Measurements from ENCODE around the gene ANKRD18A. TPM values are rescaled to one million over a fixed set of nuclear protein-coding genes. Genes with fewer than 3 reads are reported as not detected.

The ANKRD18A gene
- total and polyA plus RNA-seq, 2 of the 4 experiments (the other 2 are of a cell fraction) = not detected

- Histone ChIP-seq H4K5ac (ENCODE audit: low read depth, low read length) (no peak overlapping the region), H3K27me3 (ENCODE audit: control insufficient read depth, insufficient read depth, low read length) (no peaks in the 10 kb centered on the region; the same call in 1 of the 2 replicates)
- intact Hi-C loops (cut with micrococcal nuclease) = no loop called here
Observed at GRCh38 chr9:38529317-38529716, 91.1 kb downstream of the ANKRD18A start.

More at GRCh38 chr9:38529317-38529716, 91.1 kb downstream of the ANKRD18A start:
- H3K9ac ChIP-seq (ENCODE audit: low read depth, low read length) = no peak overlapping the region
- H2BK20ac ChIP-seq (ENCODE audit: low read depth, low read length) = no peak overlapping the region
- no peak overlapping the region for H2AK5ac ChIP-seq (ENCODE audit: low read depth, low read length)
- TF ChIP-seq BHLHE40 (IDR thresholded peaks at IDR 0.05; ENCODE audit: low read depth, low read length) (no peak), POLR2A (IDR thresholded peaks at IDR 0.05; ENCODE audit: low read depth, low read length) (no peak), NFE2L2 (IDR thresholded peaks at IDR 0.05; ENCODE audit: low read depth, low read length) (no peak), MAFK (IDR thresholded peaks at IDR 0.05; ENCODE audit: low read depth, low read length) (no peak), MAZ (IDR thresholded peaks at IDR 0.05; ENCODE audit: borderline replicate concordance, low read depth, low read length) (no peak), CHD1 (IDR thresholded peaks at IDR 0.05; ENCODE audit: low read depth, low read length) (no peak), MXI1 (IDR thresholded peaks at IDR 0.05; ENCODE audit: borderline replicate concordance, low read depth, low read length) (no peak), RFX5 (IDR thresholded peaks at IDR 0.05; ENCODE audit: low read depth, low read length) (no peak), RCOR1 (IDR thresholded peaks at IDR 0.05; ENCODE audit: insufficient replicate concordance, low read length) (no peak), FOS (IDR thresholded peaks at IDR 0.05; ENCODE audit: low read depth, low read length) (no peak), ELK1 (IDR thresholded peaks at IDR 0.05; ENCODE audit: borderline replicate concordance, low read depth, low read length) (no peak), CTCF (conservative IDR thresholded peaks at IDR 0.05; ENCODE audit: low read depth, low read length) (no peak)
- no peak overlapping the region for H2BK15ac ChIP-seq (ENCODE audit: low read depth, low read length)
- H3K9me3 ChIP-seq (ENCODE audit: control insufficient read depth, insufficient read depth, low read length) = no peaks in the 10 kb centered on the region
- no peaks in the 10 kb centered on the region for H4K20me1 ChIP-seq (ENCODE audit: insufficient read depth, low read length)
- H4K8ac ChIP-seq (ENCODE audit: low read depth in 2 of 2, low read length in 2 of 2) = no peak overlapping the region
- DNase-seq = no peak
- H3K79me1 ChIP-seq (ENCODE audit: low read depth in 1 of 2, low read length in 2 of 2) = no peaks in the 10 kb centered on the region
- no peak overlapping the region for H3K27ac ChIP-seq (ENCODE audit: insufficient read depth, low read length)
- CTCF ChIA-PET = no interaction called here
- no peak overlapping the region for H4K91ac ChIP-seq (ENCODE audit: insufficient read depth, low read depth, low read length)
- H2AK9ac ChIP-seq (replicated peaks; ENCODE audit: low read depth, low read length, poor library complexity) = no peak overlapping the region
- H2BK120ac ChIP-seq (ENCODE audit: low read depth, low read length) = no peak overlapping the region
- in situ Hi-C loops (cut with MboI; ENCODE audit: low sequenced_read_pairs) = loop anchor here (10.0 kb wide), 1 partner anchor 65 kb away; no protein-coding TSS in a partner anchor
- no peak overlapping the region for H3K18ac ChIP-seq (ENCODE audit: low read depth, low read length)
- no peaks in the 10 kb centered on the region for H3K9me1 ChIP-seq (ENCODE audit: insufficient read depth, low read length)
- ATAC-seq (ENCODE audit: low read depth) = no peak
- no peaks in the 10 kb centered on the region for H3K36me3 ChIP-seq (ENCODE audit: control insufficient read depth, insufficient read depth, low read length)
- H3K4me1 ChIP-seq (ENCODE audit: control insufficient read depth, insufficient read depth, low read length) = no peaks in the 10 kb centered on the region
- no peak overlapping the region for H3K14ac ChIP-seq (replicated peaks; ENCODE audit: low read depth, low read length)
- H3K4me3 ChIP-seq (ENCODE audit: insufficient read depth, low read depth, low read length) = no peak overlapping the region
- POLR2A ChIA-PET (ENCODE audit: unreplicated experiment) = no interaction called here
- dilution Hi-C loops (cut with HindIII; ENCODE audit: low sequenced_read_pairs, unreplicated experiment) = no loop called here
- no TSS peak for BruUV-seq (replicated peaks)
- H3K4me2 ChIP-seq (ENCODE audit: low read depth, low read length) = no peak overlapping the region
- no peak overlapping the region for H2AFZ ChIP-seq (replicated peaks; ENCODE audit: low read length, poor library complexity)
- H3K4ac ChIP-seq (ENCODE audit: low read depth, low read length) = no peak overlapping the region
- no peak overlapping the region for H2BK5ac ChIP-seq (ENCODE audit: low read depth, low read length, poor library complexity, severe bottlenecking)
- H3K56ac ChIP-seq (ENCODE audit: extremely low read depth, insufficient read depth, low read length) = no peak overlapping the region
- no peak overlapping the region for H3K23ac ChIP-seq (ENCODE audit: low read depth, low read length)

Data from IMR-90 (cell line).